Activated CD4-positive, alpha-beta T cell treated with anti-CD3 and anti-CD28 coated beads, Interleukin-2, amount 10 ng/mL, durations not matched to agents 24 days and 14 days (primary cell): ENCODE data around the gene INSR. TPM values are rescaled to one million over a fixed set of nuclear protein-coding genes. Genes with fewer than 3 reads are reported as not detected.
"Not testable (repeated sequence)": the region's sequence is repeated elsewhere in the genome, so short reads cannot be mapped to it uniquely, and the experiment has no call there.

ENCODE experiments used
- DNase-seq: peaks from one replicate; pipeline ENCODE4 v3.0.0; 2022
- H3K27ac Mint-ChIP-seq: one replicate; pipeline ENCODE4 v1.8.0; 2022; ENCODE audit warnings: mild to moderate bottlenecking, mixed read lengths
- H3K27me3 Mint-ChIP-seq: one replicate; pipeline ENCODE4 v1.8.0; 2022; ENCODE audit warnings: mixed read lengths
- H3K36me3 Mint-ChIP-seq: one replicate; pipeline ENCODE4 v1.8.0; 2022; ENCODE audit warnings: low read depth, mild to moderate bottlenecking, mixed read lengths
- H3K4me1 Mint-ChIP-seq: one replicate; pipeline ENCODE4 v1.8.0; 2021; ENCODE audit warnings: mixed read lengths
- H3K4me3 Mint-ChIP-seq: one replicate; pipeline ENCODE4 v1.8.0; 2022; ENCODE audit warnings: mild to moderate bottlenecking, moderate library complexity, mixed read lengths
- H3K9me3 Mint-ChIP-seq: one replicate; pipeline ENCODE4 v1.8.0; 2021; ENCODE audit warnings: mixed read lengths
- intact Hi-C: fragments of 100-400 bp; cut with micrococcal nuclease; formaldehyde crosslinking; loops from one replicate; pipeline ENCODE4 v1.15.1; 2023
- total RNA-seq: library from RNA; stranded (reverse); gene quantifications from 2 replicates; pipeline ENCODE4 v1.2.3, GENCODE V29; 2022

INSR gene
- total RNA-seq, 1 donor from 2014 or later, result 1.9 TPM

GRCh38 chr19:7214324-7215089, 79.7 kb downstream of the INSR start:
- H3K27me3 Mint-ChIP-seq, result peaks cover 2% of the 10 kb centered on the region
- intact Hi-C loops, result no loop called here
- H3K9me3 Mint-ChIP-seq, result no peaks in the 10 kb centered on the region
- no peak for DNase-seq
- H3K4me3 Mint-ChIP-seq, result no peak overlapping the region
- peaks cover 4% of the 10 kb centered on the region for H3K4me1 Mint-ChIP-seq
- no peaks in the 10 kb centered on the region for H3K36me3 Mint-ChIP-seq
- no peak overlapping the region for H3K27ac Mint-ChIP-seq

- intact Hi-C loops, result no loop called here
- no peak overlapping the region for H3K27ac Mint-ChIP-seq
- DNase-seq, result no peak
- peaks cover 2% of the 10 kb centered on the region for H3K27me3 Mint-ChIP-seq
- H3K36me3 Mint-ChIP-seq, result no peaks in the 10 kb centered on the region
- no peaks in the 10 kb centered on the region for H3K9me3 Mint-ChIP-seq
- no peak overlapping the region for H3K4me3 Mint-ChIP-seq
- H3K4me1 Mint-ChIP-seq, result peaks cover 4% of the 10 kb centered on the region
Measured at GRCh38 chr19:7213628-7214323, 80.4 kb downstream of the INSR start.

GRCh38 chr19:7211191-7211951, 82.8 kb downstream of the INSR start:
- Mint-ChIP-seq H3K36me3 (no peaks in the 10 kb centered on the region), H3K27ac (no peak overlapping the region), H3K9me3 (no peaks in the 10 kb centered on the region), H3K27me3 (peaks cover 2% of the 10 kb centered on the region), H3K4me1 (peaks cover 11% of the 10 kb centered on the region), H3K4me3 (no peak overlapping the region)
- no peak for DNase-seq
- intact Hi-C loops, result no loop called here

GRCh38 chr19:7210359-7210758, 83.9 kb downstream of the INSR start:
- H3K27me3 Mint-ChIP-seq, result peaks cover 2% of the 10 kb centered on the region
- no peaks in the 10 kb centered on the region for H3K36me3 Mint-ChIP-seq
- intact Hi-C loops, result no loop called here
- no peaks in the 10 kb centered on the region for H3K9me3 Mint-ChIP-seq
- peaks cover 11% of the 10 kb centered on the region for H3K4me1 Mint-ChIP-seq
- H3K4me3 Mint-ChIP-seq, result no peak overlapping the region
- no peak overlapping the region for H3K27ac Mint-ChIP-seq
- no peak for DNase-seq

- DNase-seq, H3K27me3 Mint-ChIP-seq, H3K27ac Mint-ChIP-seq, H3K9me3 Mint-ChIP-seq, intact Hi-C loops, H3K36me3 Mint-ChIP-seq, H3K4me3 Mint-ChIP-seq: not testable (repeated sequence)
- H3K4me1 Mint-ChIP-seq, result peaks cover 11% of the 10 kb centered on the region
Measured at GRCh38 chr19:7209597-7210325, 84.5 kb downstream of the INSR start.

- H3K4me3 Mint-ChIP-seq, H3K27ac Mint-ChIP-seq, DNase-seq, H3K27me3 Mint-ChIP-seq, H3K9me3 Mint-ChIP-seq, intact Hi-C loops, H3K36me3 Mint-ChIP-seq: not testable (repeated sequence)
- H3K4me1 Mint-ChIP-seq, result peaks cover 11% of the 10 kb centered on the region
Measured at GRCh38 chr19:7209036-7209435, 85.2 kb downstream of the INSR start.

GRCh38 chr19:7203332-7203731, 90.9 kb downstream of the INSR start:
- no peak overlapping the region for H3K27ac Mint-ChIP-seq
- H3K36me3 Mint-ChIP-seq, result no peaks in the 10 kb centered on the region
- intact Hi-C loops, result no loop called here
- DNase-seq, result no peak
- H3K4me1 Mint-ChIP-seq, result peaks cover 15% of the 10 kb centered on the region
- H3K4me3 Mint-ChIP-seq, result no peak overlapping the region
- no peaks in the 10 kb centered on the region for H3K9me3 Mint-ChIP-seq
- peaks cover 22% of the 10 kb centered on the region for H3K27me3 Mint-ChIP-seq

GRCh38 chr19:7202888-7203287, 91.3 kb downstream of the INSR start:
- peaks cover 22% of the 10 kb centered on the region for H3K27me3 Mint-ChIP-seq
- intact Hi-C loops, result no loop called here
- H3K4me1 Mint-ChIP-seq, result peaks cover 11% of the 10 kb centered on the region
- H3K4me3 Mint-ChIP-seq, result no peak overlapping the region
- no peaks in the 10 kb centered on the region for H3K36me3 Mint-ChIP-seq
- no peak overlapping the region for H3K27ac Mint-ChIP-seq
- DNase-seq, result no peak
- H3K9me3 Mint-ChIP-seq, result no peaks in the 10 kb centered on the region

- no peak for DNase-seq
- intact Hi-C loops, result no loop called here
Measured at GRCh38 chr19:7200736-7201135, 93.5 kb downstream of the INSR start.

GRCh38 chr19:7199613-7200533, 94.3 kb downstream of the INSR start:
- H3K27ac Mint-ChIP-seq, result peak overlapping the region; percentile 1
- no peaks in the 10 kb centered on the region for H3K36me3 Mint-ChIP-seq
- no peak overlapping the region for H3K4me3 Mint-ChIP-seq
- no peaks in the 10 kb centered on the region for H3K9me3 Mint-ChIP-seq
- intact Hi-C loops, result loop anchor here (5.0 to 10.0 kb wide), 4 partner anchors 53 to 717 kb away; partner anchors contain the start of genes ARHGEF18 and MCOLN1
- H3K27me3 Mint-ChIP-seq, result peaks cover 27% of the 10 kb centered on the region
- DNase-seq, result no peak
- H3K4me1 Mint-ChIP-seq, result peaks cover 19% of the 10 kb centered on the region

More at GRCh38 chr19:7200736-7201135, 93.5 kb downstream of the INSR start:
- Mint-ChIP-seq H3K4me1 (peaks cover 19% of the 10 kb centered on the region), H3K27ac (no peak overlapping the region), H3K4me3 (no peak overlapping the region), H3K36me3 (no peaks in the 10 kb centered on the region), H3K9me3 (no peaks in the 10 kb centered on the region), H3K27me3 (peaks cover 24% of the 10 kb centered on the region)

- intact Hi-C loops, result loop anchor here (1.0 to 10.0 kb wide), 6 partner anchors 19 to 719 kb away; partner anchors contain the start of genes ARHGEF18, INSR and MCOLN1
- Mint-ChIP-seq H3K27ac (peak overlapping the region; percentile 87), H3K36me3 (no peaks in the 10 kb centered on the region), H3K9me3 (no peaks in the 10 kb centered on the region), H3K4me1 (peaks cover 19% of the 10 kb centered on the region), H3K4me3 (peak overlapping the region; percentile 83), H3K27me3 (peaks cover 33% of the 10 kb centered on the region)
- DNase-seq, result peak; percentile 98
Measured at GRCh38 chr19:7197760-7198696, 96.2 kb downstream of the INSR start.
